ENCODE results near the gene XXYLT1. TPM values are rescaled to one million over a fixed set of nuclear protein-coding genes. Genes with fewer than 3 reads are reported as not detected.

Gene XXYLT1
- total and polyA plus RNA-seq, 2 of the 8 experiments (the other 6 are each of a cell fraction or from before 2014, with no cell fraction given) = 18.9 to 23.8 TPM

- peaks cover 0 to 11% of the 10 kb centered on the region in 2 experiments; a peak in 1 of 4 replicates for H3K79me2 ChIP-seq (ENCODE audit: control insufficient read depth in 1 of 2, insufficient read depth in 2 of 2, low read length in 2 of 2)
- TF ChIP-seq EZH2 (IDR thresholded peaks at IDR 0.05; ENCODE audit: low read depth, low read length, severe bottlenecking) (no peak), JUN (IDR thresholded peaks at IDR 0.05; ENCODE audit: low read depth, low read length) (no peak)
- ChIA-PET CTCF (ENCODE audit: partially characterized antibody) (interaction anchor here (0.5 to 3.2 kb wide), 11 partner anchors 9 to 587 kb away, joined by 3 to 28 read pairs (median 4); no protein-coding TSS in a partner anchor), POLR2A (ENCODE audit: partially characterized antibody) (interaction anchor here (1.1 kb wide), 2 partner anchors 29 to 39 kb away, joined by 3 read pairs; no protein-coding TSS in a partner anchor)
- H4K91ac ChIP-seq (replicated peaks; ENCODE audit: insufficient read length, low read length) = no peak overlapping the region
- peaks cover 0 to 9% of the 10 kb centered on the region in 2 experiments for H4K20me1 ChIP-seq (replicated peaks in 1 of 2; ENCODE audit: control insufficient read depth in 1 of 2, insufficient read depth in 2 of 2, low read length in 2 of 2)
- DNase-seq (ENCODE audit: low read depth in 1 of 2, low spot score in 2 of 2) (no peak), FAIRE-seq (no peak)
- H2BK12ac ChIP-seq (ENCODE audit: low read depth, low read length) = no peak overlapping the region
- no peak overlapping the region for H4K5ac ChIP-seq (ENCODE audit: insufficient read length, low read depth, low read length)
- no peak overlapping the region for H3K4me2 ChIP-seq (ENCODE audit: insufficient read depth in 1 of 2, low read depth in 2 of 2, low read length in 2 of 2)
- H3K4ac ChIP-seq (replicated peaks; ENCODE audit: insufficient read length, low read depth, low read length) = no peak overlapping the region
- no peaks in the 10 kb centered on the region for H3K9me3 ChIP-seq (ENCODE audit: insufficient read depth in 2 of 2, low read depth in 1 of 2, low read length in 1 of 2)
- no peak overlapping the region for H2BK5ac ChIP-seq (ENCODE audit: low read depth, low read length)
- H3K4me3 ChIP-seq (ENCODE audit: extremely low read depth in 1 of 4, insufficient read depth in 2 of 4, low read depth in 3 of 4, low read length in 4 of 4) = no peak overlapping the region
- no peak overlapping the region for H3K27ac ChIP-seq (ENCODE audit: low read depth, low read length)
- no peaks in the 10 kb centered on the region for H3K27me3 ChIP-seq (replicated peaks in 1 of 4; ENCODE audit: control insufficient read depth in 3 of 4, extremely low read depth in 1 of 4, insufficient read depth in 3 of 4, low read length in 3 of 4)
- H3K14ac ChIP-seq (ENCODE audit: insufficient read length) = no peak overlapping the region
- 86% methylated on average over 5 of the region's 5 CpGs; no CpG with 5 or more reads in 1 of the 2 experiments for WGBS, 2 experiments (ENCODE audit: extremely low coverage in 1 of 2, insufficient coverage in 1 of 2, insufficient read length in 1 of 2, insufficient replicate concordance in 2 of 2, low coverage in 1 of 2, low lambda C conversion rate in 2 of 2, missing lambda C conversion rate in 1 of 2)
- no peak overlapping the region for H3K56ac ChIP-seq (replicated peaks; ENCODE audit: insufficient read length, low read depth, low read length)
- H3K9ac ChIP-seq (replicated peaks in 1 of 4; ENCODE audit: extremely low read depth in 1 of 4, low read depth in 3 of 4, low read length in 3 of 4) = no peak overlapping the region
- H3K4me1 ChIP-seq (replicated peaks in 1 of 4; ENCODE audit: control insufficient read depth in 3 of 4, insufficient read depth in 4 of 4, low read length in 3 of 4) = peaks cover 9 to 21% (median 13%) of the 10 kb centered on the region in 4 experiments
- peaks cover 6% of the 10 kb centered on the region for H3K79me1 ChIP-seq (ENCODE audit: low read depth, low read length)
- no peak overlapping the region for H2AFZ ChIP-seq (ENCODE audit: low read length)
- H3K36me3 ChIP-seq (ENCODE audit: control insufficient read depth in 2 of 4, insufficient read depth in 4 of 4, low read length in 3 of 4) = no peaks in the 10 kb centered on the region
- no peak overlapping the region for H3K23ac ChIP-seq (ENCODE audit: insufficient read length)
- H3K23me2 ChIP-seq (ENCODE audit: low read depth, low read length) = no peaks in the 10 kb centered on the region
- H2BK20ac ChIP-seq (ENCODE audit: low read length) = no peak overlapping the region
- H2BK15ac ChIP-seq (ENCODE audit: low read length) = no peak overlapping the region
- no peak overlapping the region for H4K8ac ChIP-seq (ENCODE audit: extremely low read depth, insufficient read depth, low read length)
- no peak overlapping the region for H2AK5ac ChIP-seq (ENCODE audit: low read depth, low read length)
- H3K18ac ChIP-seq (ENCODE audit: extremely low read depth, low read length) = no peak overlapping the region
- no peak overlapping the region for H2BK120ac ChIP-seq (replicated peaks; ENCODE audit: low read depth, low read length)
Observed at GRCh38 chr3:195116407-195117185, 154.4 kb downstream of the XXYLT1 start.
